RCC 7860 (cell line): ENCODE results near the gene BDP1.
"Not testable (repeated sequence)": the region's sequence is repeated elsewhere in the genome, so short reads cannot be mapped to it uniquely, and the experiment has no call there.

ENCODE experiments used
- DNase-seq: peaks from one replicate; pipeline ENCODE4 v3.0.0-alpha.2; 2015; ENCODE audit warnings: low spot score
- FAIRE-seq: peaks from 2 replicates; lab custom pipeline; 2012; peaks lifted over from hg19 to GRCh38; lab: Jason Lieb, UNC

Gene BDP1

GRCh38 chr5:71455427-71456361, at the start of gene BDP1:
TSS of gene BDP1 (plus strand) at chr5:71455651. CDS start at chr5:71455878, 227 bp downstream.
- no peak for FAIRE-seq
- peak; percentile 68 for DNase-seq

- DNase-seq, FAIRE-seq: not testable (repeated sequence)
Measured at GRCh38 chr5:71410088-71410487, 45.4 kb upstream of the BDP1 start.

- not testable (repeated sequence) for FAIRE-seq, DNase-seq
Measured at GRCh38 chr5:71415626-71416025, 39.8 kb upstream of the BDP1 start.

GRCh38 chr5:71418026-71418425, 37.4 kb upstream of the BDP1 start:
- FAIRE-seq, DNase-seq: not testable (repeated sequence)

GRCh38 chr5:71421278-71421677, 34.2 kb upstream of the BDP1 start:
- not testable (repeated sequence) for DNase-seq, FAIRE-seq

GRCh38 chr5:71423896-71424295, 31.6 kb upstream of the BDP1 start:
- not testable (repeated sequence) for DNase-seq, FAIRE-seq

GRCh38 chr5:71426686-71427474, 28.6 kb upstream of the BDP1 start:
- not testable (repeated sequence) for FAIRE-seq, DNase-seq

- FAIRE-seq, DNase-seq: not testable (repeated sequence)
Measured at GRCh38 chr5:71432410-71432809, 23.0 kb upstream of the BDP1 start.

- FAIRE-seq, DNase-seq: not testable (repeated sequence)
Measured at GRCh38 chr5:71434825-71435224, 20.6 kb upstream of the BDP1 start.

GRCh38 chr5:71441564-71441963, 13.9 kb upstream of the BDP1 start:
- not testable (repeated sequence) for DNase-seq, FAIRE-seq

- not testable (repeated sequence) for FAIRE-seq
Measured at GRCh38 chr5:71443891-71444290, 11.6 kb upstream of the BDP1 start.

GRCh38 chr5:71445015-71445414, 10.4 kb upstream of the BDP1 start:
- not testable (repeated sequence) for FAIRE-seq, DNase-seq

More at GRCh38 chr5:71443891-71444290, 11.6 kb upstream of the BDP1 start:
- DNase-seq = not testable (repeated sequence)

GRCh38 chr5:71445523-71446152, 9.8 kb upstream of the BDP1 start:
- DNase-seq, FAIRE-seq: not testable (repeated sequence)

- not testable (repeated sequence) for FAIRE-seq, DNase-seq
Measured at GRCh38 chr5:71446540-71447216, 8.8 kb upstream of the BDP1 start.

- DNase-seq, FAIRE-seq: not testable (repeated sequence)
Measured at GRCh38 chr5:71447218-71447808, 8.1 kb upstream of the BDP1 start.

- DNase-seq = no peak
- no peak for FAIRE-seq
Measured at GRCh38 chr5:71452876-71453275, 2.6 kb upstream of the BDP1 start.

GRCh38 chr5:71454913-71455312, 538 bp upstream of the BDP1 start:
- DNase-seq = no peak
- FAIRE-seq = no peak

- DNase-seq (no peak), FAIRE-seq (no peak)
Measured at GRCh38 chr5:71456362-71456743, 902 bp downstream of the BDP1 start.

GRCh38 chr5:71457106-71457505, 1.7 kb downstream of the BDP1 start:
- no peak for FAIRE-seq
- no peak for DNase-seq

- DNase-seq (no peak), FAIRE-seq (no peak)
Measured at GRCh38 chr5:71460693-71461092, 5.2 kb downstream of the BDP1 start.
